Fibroblast of pulmonary artery (primary cell): ENCODE results near the gene IRF2.
A peak's percentile ranks its signal among the peaks of the same experiment; 100 is the strongest.

Experiments used
- DNase-seq: peaks from one replicate; pipeline ENCODE4 v3.0.0-alpha.2; 2010; ENCODE audit warnings: low read depth
- H3K4me3 ChIP-seq: replicated peaks from 2 replicates; pipeline ENCODE4 v1.5.1; 2011; ENCODE audit warnings: low read depth, mild to moderate bottlenecking, control low read depth, low read length, moderate library complexity
- CTCF ChIP-seq: IDR thresholded peaks from 2 replicates; pipeline ENCODE4 v1.5.1; 2011; ENCODE audit warnings: mild to moderate bottlenecking, control low read depth, low read length, inconsistent platforms; ENCODE audit errors: missing control alignments

IRF2 gene

DNA sequence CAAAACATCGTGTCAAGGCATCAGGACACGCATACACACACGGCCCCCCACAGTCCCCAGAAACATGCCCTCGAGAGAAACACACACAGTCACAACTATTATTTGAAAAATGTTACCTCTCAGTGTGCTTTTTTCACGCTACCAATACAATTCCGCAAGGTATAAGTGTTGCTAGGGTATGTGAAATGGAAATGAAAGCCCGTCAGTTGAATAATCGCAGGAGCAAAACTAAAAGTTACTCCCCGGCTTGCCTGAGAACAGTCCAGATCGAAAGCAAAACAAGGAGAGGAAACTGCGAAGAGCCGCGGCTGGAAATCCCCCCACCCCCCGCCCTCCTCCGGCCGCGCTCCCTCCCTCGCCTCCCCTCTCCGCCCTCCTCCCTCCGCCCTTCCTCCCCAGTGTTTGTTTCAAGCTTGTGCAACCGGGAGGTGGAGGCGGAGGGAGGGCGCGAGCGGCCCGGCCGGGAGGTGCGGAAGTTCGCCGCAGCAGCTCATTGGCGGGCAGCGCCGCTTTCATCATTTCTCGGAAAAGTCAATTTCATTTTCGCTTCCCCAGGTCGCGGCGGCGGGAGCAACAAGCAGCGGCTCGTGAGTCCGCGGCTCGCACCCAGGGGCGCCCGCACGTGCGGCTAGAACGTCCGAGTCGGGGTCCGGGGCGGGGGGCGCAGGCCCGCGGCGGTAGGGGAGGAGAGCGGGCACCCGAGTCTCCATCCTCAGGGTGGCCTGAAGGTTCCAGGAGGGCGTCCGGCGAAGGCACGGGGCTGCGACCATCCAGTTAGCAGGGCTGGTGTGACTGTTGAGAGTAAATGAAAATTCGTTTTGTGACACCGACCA lies at the start of gene IRF2:
TSS of gene IRF2 (minus strand) at position 288 of the 833 bp plus-strand sequence. CDS start 45,486 bp downstream, outside the sequence.
- peak within 1 kb of the TSS; percentile 99 for H3K4me3 ChIP-seq
- TF ChIP-seq CTCF, result no peak
- DNase-seq, result peak; percentile 98

DNA sequence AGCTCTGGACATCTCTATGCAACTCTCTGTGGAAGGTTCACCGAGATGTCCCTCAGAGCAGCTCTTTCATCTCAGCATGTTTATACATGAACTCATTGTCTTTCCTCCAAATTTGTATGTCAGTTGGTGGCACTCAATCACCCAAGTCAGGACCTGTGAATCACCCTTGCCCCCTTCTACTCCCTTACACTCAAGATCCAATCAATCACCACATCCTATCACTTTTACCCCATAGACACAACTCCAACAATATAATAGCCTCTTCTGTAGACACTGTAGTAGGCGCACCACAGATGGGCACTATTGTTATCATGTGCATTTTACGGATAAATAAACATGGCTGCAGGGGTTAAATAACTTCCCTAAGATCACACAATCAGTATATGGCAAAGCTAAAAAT lies 41.3 kb upstream of the IRF2 start:
- no peak for DNase-seq
- TF ChIP-seq CTCF, result no peak
- H3K4me3 ChIP-seq, result no peak overlapping the region

DNA sequence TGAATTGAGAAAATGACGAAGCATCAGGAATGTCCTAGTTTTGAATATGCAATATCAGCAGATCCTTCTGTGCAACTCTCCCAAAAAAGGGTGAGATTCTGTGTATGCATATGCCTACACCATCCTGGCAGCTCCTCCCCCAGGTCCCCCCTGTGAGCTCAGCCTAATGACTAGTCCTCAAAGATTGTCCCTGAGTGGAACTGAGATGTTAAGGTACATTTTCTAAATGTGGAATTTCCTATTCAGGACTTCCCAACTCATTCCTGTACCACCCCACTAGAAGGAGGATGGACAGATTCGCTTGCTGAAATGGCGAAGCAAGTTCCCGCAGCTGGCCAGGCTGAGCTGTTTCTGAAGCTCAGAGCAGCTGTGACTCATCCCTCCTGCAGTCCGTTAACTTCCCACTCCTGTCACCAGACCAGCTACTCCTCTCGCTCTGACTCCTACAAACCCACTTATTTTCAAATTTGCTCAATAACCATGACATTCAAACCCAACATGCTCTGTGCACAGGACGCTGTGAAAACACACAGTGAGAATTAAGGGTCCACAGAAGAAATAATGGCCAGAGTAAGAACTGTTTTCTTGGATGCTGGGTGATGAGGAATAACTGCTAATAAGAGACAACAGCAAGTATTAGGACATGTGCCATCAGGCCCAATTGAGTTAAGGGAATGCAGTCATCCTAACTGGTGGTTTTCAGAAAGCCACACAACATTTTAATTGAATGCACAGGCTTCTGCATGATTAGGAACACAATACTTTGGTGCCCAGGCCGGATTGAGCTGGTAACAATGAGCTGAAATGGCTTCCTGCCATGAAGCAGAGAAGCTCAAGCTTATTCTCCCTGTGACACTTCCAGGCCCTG lies 40.0 kb upstream of the IRF2 start:
- TF ChIP-seq CTCF, result no peak
- peak overlapping the region; percentile 16 for H3K4me3 ChIP-seq
- peak; percentile 88 for DNase-seq

GRCh38 chr4:184513802-184514120 lies 39.4 kb upstream of the IRF2 start:
- DNase-seq, result no peak
- TF ChIP-seq CTCF, result no peak
- H3K4me3 ChIP-seq, result no peak overlapping the region

DNA sequence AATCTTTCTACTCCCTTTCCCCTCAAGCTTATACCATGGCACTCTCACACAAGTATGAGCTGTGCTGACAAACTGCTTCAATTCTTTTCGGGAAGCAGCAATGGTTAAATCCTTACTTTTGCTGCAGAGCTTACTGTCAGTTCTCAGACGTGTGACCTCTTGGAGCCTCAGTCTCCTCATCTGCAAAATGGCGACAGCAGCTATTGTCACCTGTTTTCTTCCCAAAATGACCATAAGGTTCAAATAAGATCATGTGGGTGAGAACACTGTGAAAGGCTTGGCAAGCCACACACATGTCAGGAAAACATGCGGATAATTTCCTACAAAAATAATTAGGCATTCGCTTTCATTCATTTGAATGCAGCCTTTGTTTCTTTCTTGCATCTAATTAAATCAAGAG lies 36.8 kb upstream of the IRF2 start:
- no peak for DNase-seq
- no peak overlapping the region for H3K4me3 ChIP-seq
- TF ChIP-seq CTCF, result no peak

GRCh38 chr4:184510401-184510800 lies 36.1 kb upstream of the IRF2 start:
- TF ChIP-seq CTCF, result no peak
- DNase-seq, result peak; percentile 11
- no peak overlapping the region for H3K4me3 ChIP-seq
